Gastrocnemius medialis (tissue), 4 donors: ENCODE data around the gene PRKCA. TPM values are rescaled to one million over a fixed set of nuclear protein-coding genes. Genes with fewer than 3 reads are reported as not detected.
A peak's percentile ranks its signal among the peaks of the same experiment; 100 is the strongest.
"Not testable (repeated sequence)": the region's sequence is repeated elsewhere in the genome, so short reads cannot be mapped to it uniquely, and the experiment has no call there.

Source experiments
- ATAC-seq, 2 donors: fragments of 150-250 bp; one replicate each; pipeline ENCODE4 v1.9.1; 2016
- DNase-seq, 2 donors: peaks; one replicate each; pipeline ENCODE4 v3.0.0-alpha.2; 2019
- H3K27ac ChIP-seq, 4 donors: fragments of 200-600 bp; sonication (generic); 1 replicate in 1 of 4; 2 replicates in 3 of 4; pipeline ENCODE4 v1.5.1; 2016 to 2018; ENCODE audit warnings: mild to moderate bottlenecking in 2 of 4, moderate library complexity in 1 of 4
- H3K27me3 ChIP-seq, 3 donors: fragments of 200-600 bp; sonication (generic) in 2 of 3; 1 replicate in 1 of 3; 2 replicates in 2 of 3; pipeline versions ENCODE4 v1.5.1 to v1.6.0; 2016 to 2019; ENCODE audit warnings: mild to moderate bottlenecking in 1 of 3, moderate library complexity in 1 of 3
- H3K36me3 ChIP-seq, 2 donors: fragments of 200-600 bp; sonication (generic) in 1 of 2; one replicate each; pipeline ENCODE4 v1.5.1; 2017 to 2018
- H3K4me1 ChIP-seq, 2 donors: fragments of 200-600 bp; sonication (generic) in 1 of 2; one replicate each; pipeline ENCODE4 v1.5.1; 2016 to 2017; ENCODE audit warnings: mild to moderate bottlenecking in 2 of 2
- H3K4me3 ChIP-seq, 4 donors: fragments of 200-600 bp; sonication (generic) in 3 of 4; 1 replicate in 1 of 4; 2 replicates in 3 of 4; pipeline ENCODE4 v1.5.1; 2016 to 2019; ENCODE audit warnings: mild to moderate bottlenecking in 2 of 4
- H3K9me3 ChIP-seq, 3 donors: fragments of 200-600 bp; sonication (generic) in 2 of 3; 1 replicate in 1 of 3; 2 replicates in 2 of 3; pipeline ENCODE4 v1.5.1; 2016 to 2019
- POLR2A ChIP-seq, 2 donors: fragments of 450-650 bp; IDR thresholded peaks; one replicate each; pipeline ENCODE4 v1.6.1; 2017; ENCODE audit warnings: antibody characterized with exemption in 2 of 2, mild to moderate bottlenecking in 2 of 2, moderate library complexity in 2 of 2
- in situ Hi-C, 4 donors: fragments of 200-750 bp; cut with MboI; loops; one replicate each; pipeline versions ENCODE4 v1.15.0 to v1.8.0; 2017; ENCODE audit warnings: low sequenced_read_pairs in 4 of 4
- intact Hi-C: fragments of 100-400 bp; cut with DNase I; formaldehyde crosslinking; loops from one replicate; pipeline ENCODE4 v1.15.1; 2023; ENCODE audit warnings: low total_unique reads
- total RNA-seq, 4 donors: library from RNA; depleted of rRNA; stranded (reverse); fragments of >200 nt; gene quantifications; one replicate each; pipeline versions ENCODE4 v1.1.0 to v1.2.3, GENCODE V29; 2016
- TF ChIP-seq, protein P1 (sequence below), 5 experiments: fragments of 450-650 bp in 3 of 5; fragments of 200-600 bp in 2 of 5; sonication (generic) in 2 of 5; IDR thresholded peaks in 4 of 5; conservative IDR thresholded peaks in 1 of 5; 1 replicate in 4 of 5; 2 replicates in 1 of 5; pipeline ENCODE4 v1.5.1; 2016 to 2019; ENCODE audit warnings: antibody characterized with exemption in 5 of 5, mild to moderate bottlenecking in 3 of 5, moderate library complexity in 3 of 5

PRKCA gene
- total RNA-seq, 4 donors from 2014 or later, result 7.6 to 16.8 (median 11.1) TPM

DNA sequence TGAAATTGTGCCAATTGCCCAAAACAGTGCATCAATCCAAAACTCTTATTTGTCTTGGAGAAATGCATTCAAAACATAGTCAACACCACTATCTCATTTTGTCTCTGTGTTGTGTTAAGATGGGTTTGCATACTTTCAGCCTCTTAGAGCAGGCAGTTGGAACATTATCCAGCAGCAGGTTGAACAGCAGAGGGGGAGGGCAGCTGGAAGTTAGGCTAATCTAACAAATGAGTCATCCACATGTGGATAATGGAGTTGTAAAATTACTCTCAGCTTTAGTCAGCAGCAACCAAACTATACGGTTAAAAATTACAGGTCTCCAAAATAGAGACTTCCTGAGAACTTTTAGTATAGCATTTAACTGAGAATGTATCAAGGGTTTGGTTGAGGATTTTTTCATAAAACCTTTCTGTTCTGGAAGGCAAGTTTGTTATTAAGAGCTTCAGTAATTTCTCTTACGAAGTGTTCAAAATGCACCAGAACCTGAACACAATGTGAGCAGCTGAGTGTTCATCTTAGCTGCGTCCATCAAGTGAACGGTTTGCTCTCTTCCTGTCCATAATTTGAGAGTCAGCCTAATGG lies 46.3 kb downstream of the PRKCA start:
- TF ChIP-seq, protein P1, sequence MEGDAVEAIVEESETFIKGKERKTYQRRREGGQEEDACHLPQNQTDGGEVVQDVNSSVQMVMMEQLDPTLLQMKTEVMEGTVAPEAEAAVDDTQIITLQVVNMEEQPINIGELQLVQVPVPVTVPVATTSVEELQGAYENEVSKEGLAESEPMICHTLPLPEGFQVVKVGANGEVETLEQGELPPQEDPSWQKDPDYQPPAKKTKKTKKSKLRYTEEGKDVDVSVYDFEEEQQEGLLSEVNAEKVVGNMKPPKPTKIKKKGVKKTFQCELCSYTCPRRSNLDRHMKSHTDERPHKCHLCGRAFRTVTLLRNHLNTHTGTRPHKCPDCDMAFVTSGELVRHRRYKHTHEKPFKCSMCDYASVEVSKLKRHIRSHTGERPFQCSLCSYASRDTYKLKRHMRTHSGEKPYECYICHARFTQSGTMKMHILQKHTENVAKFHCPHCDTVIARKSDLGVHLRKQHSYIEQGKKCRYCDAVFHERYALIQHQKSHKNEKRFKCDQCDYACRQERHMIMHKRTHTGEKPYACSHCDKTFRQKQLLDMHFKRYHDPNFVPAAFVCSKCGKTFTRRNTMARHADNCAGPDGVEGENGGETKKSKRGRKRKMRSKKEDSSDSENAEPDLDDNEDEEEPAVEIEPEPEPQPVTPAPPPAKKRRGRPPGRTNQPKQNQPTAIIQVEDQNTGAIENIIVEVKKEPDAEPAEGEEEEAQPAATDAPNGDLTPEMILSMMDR (IDR thresholded peaks at IDR 0.05 in 4 of 5, conservative IDR thresholded peaks at IDR 0.05 in 1 of 5), result no peak
- no peak for TF ChIP-seq POLR2A (IDR thresholded peaks at IDR 0.05)
- intact Hi-C loops (loop anchor here (1.0 kb wide), 1 partner anchor 45 kb away; no protein-coding TSS in a partner anchor), in situ Hi-C loops (no loop called here)
- Histone ChIP-seq H3K27ac (peak overlapping the region; percentile 75 to 80 (median 78)), H3K36me3 (no peaks in the 10 kb centered on the region), H3K4me1 (peaks cover 21 to 23% of the 10 kb centered on the region in 2 donors), H3K9me3 (no peaks in the 10 kb centered on the region), H3K27me3 (no peaks in the 10 kb centered on the region), H3K4me3 (no peak overlapping the region)
- DNase-seq, result peak; percentile 18 to 24
- ATAC-seq, result peak; percentile 82 to 88

DNA sequence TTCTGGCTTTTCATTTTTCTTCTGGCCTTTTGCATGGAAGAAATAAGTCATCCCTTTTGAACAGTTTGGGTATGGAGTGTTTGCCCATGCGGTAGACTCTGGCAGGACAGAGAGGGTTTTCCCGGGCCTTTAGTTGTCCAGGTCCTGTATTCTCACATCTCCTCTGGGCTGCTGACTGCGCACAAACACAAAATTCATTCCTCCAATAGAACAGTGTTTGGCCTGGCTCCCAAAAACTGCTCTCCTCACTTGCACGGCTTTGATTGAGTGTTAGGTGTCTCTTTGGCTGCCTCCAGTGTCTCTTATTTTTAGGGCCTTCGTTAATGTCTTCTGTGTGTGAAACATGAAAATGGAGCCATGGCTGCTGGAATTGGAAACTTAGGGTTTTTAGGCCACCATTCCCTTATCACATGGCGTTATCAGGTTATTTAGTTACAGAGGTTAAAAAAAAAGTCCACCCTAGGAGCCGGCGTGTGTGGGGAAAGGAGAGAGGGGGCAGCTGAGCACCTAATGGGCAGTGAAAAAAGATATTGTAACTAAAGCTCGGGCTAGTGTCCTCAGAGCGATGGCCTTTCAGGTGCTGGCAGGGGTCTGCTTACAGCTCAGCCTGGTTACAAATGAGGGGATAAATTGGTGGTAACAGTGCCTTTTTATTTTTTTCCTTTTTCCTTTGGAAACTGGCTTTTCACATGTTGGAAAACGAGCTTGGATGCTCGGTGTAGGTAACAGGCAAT lies 47.3 kb downstream of the PRKCA start:
- no peaks in the 10 kb centered on the region for H3K36me3 ChIP-seq
- peaks cover 21 to 23% of the 10 kb centered on the region in 2 donors for H3K4me1 ChIP-seq
- no peak overlapping the region for H3K4me3 ChIP-seq
- no peaks in the 10 kb centered on the region for H3K9me3 ChIP-seq
- peak overlapping the region; percentile 75 to 80 (median 78) for H3K27ac ChIP-seq
- ATAC-seq, result peak; percentile 88 to 93
- TF ChIP-seq, protein P1 (IDR thresholded peaks at IDR 0.05 in 4 of 5, conservative IDR thresholded peaks at IDR 0.05 in 1 of 5), result no peak
- TF ChIP-seq POLR2A (IDR thresholded peaks at IDR 0.05), result no peak
- H3K27me3 ChIP-seq, result no peaks in the 10 kb centered on the region
- in situ Hi-C loops (no loop called here), intact Hi-C loops (no loop called here)
- peak; percentile 57 to 62 for DNase-seq

DNA sequence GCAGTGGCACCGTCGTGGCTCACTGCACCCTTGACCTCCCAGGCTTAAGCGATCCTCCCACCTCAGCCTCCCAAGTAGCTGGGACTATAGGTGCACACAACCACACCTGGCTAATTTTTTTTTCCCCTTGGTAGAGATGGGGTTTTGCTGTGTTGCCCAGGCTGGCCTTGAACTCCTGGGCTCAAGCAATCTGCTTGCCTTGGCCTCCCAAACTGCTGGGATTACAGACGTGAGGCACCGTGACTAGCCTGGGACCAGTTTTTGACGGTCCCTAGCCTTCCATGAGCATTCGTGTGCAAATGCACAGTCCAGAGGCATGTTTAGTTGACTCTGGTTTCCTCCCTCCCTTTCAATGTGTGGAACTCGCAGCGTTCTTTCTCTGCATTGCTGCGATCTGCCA lies 48.2 kb downstream of the PRKCA start:
- intact Hi-C loops, in situ Hi-C loops, DNase-seq, H3K36me3 ChIP-seq, H3K4me3 ChIP-seq, H3K27me3 ChIP-seq, ATAC-seq, H3K9me3 ChIP-seq: not testable (repeated sequence)
- peaks cover 21 to 23% of the 10 kb centered on the region in 2 donors for H3K4me1 ChIP-seq
- H3K27ac ChIP-seq, result peak overlapping the region; percentile 75 to 80 (median 78)

DNA sequence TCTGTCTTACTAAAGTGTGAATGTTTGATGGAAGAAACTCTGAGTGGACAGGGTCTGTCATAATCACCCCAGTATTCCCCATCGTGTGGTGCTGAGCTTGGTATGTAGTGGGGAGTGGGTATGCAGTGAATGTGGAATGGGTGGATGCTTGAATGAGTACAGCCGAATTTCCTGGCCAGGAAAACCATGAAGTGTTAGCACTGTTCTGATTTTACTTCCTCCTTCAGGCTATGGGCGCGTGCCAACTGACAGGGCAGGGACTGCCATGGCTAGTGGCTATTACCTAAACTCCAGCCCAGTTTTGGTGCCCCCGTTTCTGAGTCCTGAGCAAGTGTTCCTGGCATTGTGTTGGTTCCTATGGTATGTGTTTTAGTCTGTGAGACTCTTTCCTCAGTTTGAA lies 48.6 kb downstream of the PRKCA start:
- intact Hi-C loops (no loop called here), in situ Hi-C loops (no loop called here)
- DNase-seq (peak in 1 of 2 donors; percentile 6), ATAC-seq (no peak)
- H3K27ac ChIP-seq, result peak overlapping the region in 3 of 4 donors; percentile 75 to 80 (median 79)
- no peak overlapping the region for H3K4me3 ChIP-seq
- TF ChIP-seq, protein P1 (IDR thresholded peaks at IDR 0.05 in 4 of 5, conservative IDR thresholded peaks at IDR 0.05 in 1 of 5), result no peak
- TF ChIP-seq POLR2A (IDR thresholded peaks at IDR 0.05), result no peak
- no peaks in the 10 kb centered on the region for H3K36me3 ChIP-seq
- no peaks in the 10 kb centered on the region for H3K27me3 ChIP-seq
- H3K9me3 ChIP-seq, result no peaks in the 10 kb centered on the region
- H3K4me1 ChIP-seq, result peaks cover 21 to 23% of the 10 kb centered on the region in 2 donors

DNA sequence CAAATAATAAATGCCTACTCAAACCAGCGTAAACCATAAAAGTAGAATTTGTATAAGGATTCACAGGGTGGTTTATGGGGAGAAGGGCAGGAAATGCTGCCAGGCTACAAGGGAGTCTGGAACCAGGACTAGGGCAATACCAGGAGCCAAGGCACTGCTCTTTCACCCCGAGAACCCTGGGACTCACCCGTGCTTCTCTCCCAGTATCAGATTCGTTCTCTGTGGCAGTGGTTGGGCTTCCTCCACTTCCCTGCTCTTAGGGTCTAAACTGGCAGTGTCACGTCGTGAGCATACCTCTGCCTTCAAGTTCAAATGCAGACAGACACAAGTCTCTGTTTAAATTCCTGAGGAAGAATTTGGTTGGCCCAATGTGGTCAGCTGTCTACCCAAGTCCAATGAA lies 49.3 kb downstream of the PRKCA start:
- in situ Hi-C loops (no loop called here), intact Hi-C loops (no loop called here)
- Histone ChIP-seq H3K27ac (no peak overlapping the region), H3K4me3 (no peak overlapping the region), H3K9me3 (no peaks in the 10 kb centered on the region), H3K36me3 (no peaks in the 10 kb centered on the region), H3K4me1 (peaks cover 21 to 23% of the 10 kb centered on the region in 2 donors), H3K27me3 (no peaks in the 10 kb centered on the region)
- TF ChIP-seq, protein P1 (IDR thresholded peaks at IDR 0.05 in 4 of 5, conservative IDR thresholded peaks at IDR 0.05 in 1 of 5), result no peak
- TF ChIP-seq POLR2A (IDR thresholded peaks at IDR 0.05), result no peak
- DNase-seq, result no peak
- ATAC-seq, result no peak
